ENCODE results near the gene ENPP4. TPM values are rescaled to one million over a fixed set of nuclear protein-coding genes. Genes with fewer than 3 reads are reported as not detected.

ENPP4 gene
- total RNA-seq, 1 experiment from 2014 or later = 2.8 TPM

- Mint-ChIP-seq H3K4me3 (no peak overlapping the region), H3K27me3 (ENCODE audit: low read depth) (no peaks in the 10 kb centered on the region; the same call in 1 of the 2 replicates), H3K36me3 (peaks cover 25% of the 10 kb centered on the region), H3K9me3 (peaks cover 31% of the 10 kb centered on the region), H3K27ac (no peak overlapping the region), H3K4me1 (no peaks in the 10 kb centered on the region)
- ATAC-seq = no peak
- CTCF ChIA-PET = no interaction called here
- no peak for TF ChIP-seq ERG (CRISPR knock-in tag; IDR thresholded peaks at IDR 0.05)
- no peak for TF ChIP-seq TEAD1 (CRISPR knock-in tag; IDR thresholded peaks at IDR 0.05)
- no peak for TF ChIP-seq PRRX2 (CRISPR knock-in tag; IDR thresholded peaks at IDR 0.05)
- TF ChIP-seq RORB (CRISPR knock-in tag; IDR thresholded peaks at IDR 0.05) = no peak
- no peak for TF ChIP-seq TCF7 (CRISPR knock-in tag; IDR thresholded peaks at IDR 0.05; ENCODE audit: low read depth)
- no peak for TF ChIP-seq ZNF121 (CRISPR knock-in tag; IDR thresholded peaks at IDR 0.05)
- no peak for TF ChIP-seq MAX (CRISPR knock-in tag; IDR thresholded peaks at IDR 0.05)
- no peak for TF ChIP-seq GTF2I (CRISPR knock-in tag; conservative IDR thresholded peaks at IDR 0.05)
- no peak for DNase-seq (ENCODE audit: low spot score)
- POLR2A ChIA-PET = no interaction called here
These were observed 31.1 kb upstream of the ENPP4 start for GRCh38 chr6:46098678-46099077.

GRCh38 chr6:46099952-46100351, 29.8 kb upstream of the ENPP4 start:
- TF ChIP-seq MYBL2 (CRISPR knock-in tag; IDR thresholded peaks at IDR 0.05) (no peak), NFE2L1 (CRISPR knock-in tag; IDR thresholded peaks at IDR 0.05) (no peak), ZSCAN18 (CRISPR knock-in tag; IDR thresholded peaks at IDR 0.05) (no peak), AFF4 (CRISPR knock-in tag; IDR thresholded peaks at IDR 0.05; ENCODE audit: borderline replicate concordance) (no peak), PRRX2 (CRISPR knock-in tag; IDR thresholded peaks at IDR 0.05) (no peak), NFYB (CRISPR knock-in tag; conservative IDR thresholded peaks at IDR 0.05; ENCODE audit: low read depth) (no peak), IRF1 (CRISPR knock-in tag; IDR thresholded peaks at IDR 0.05) (no peak), FOXJ3 (CRISPR knock-in tag; IDR thresholded peaks at IDR 0.05; ENCODE audit: borderline replicate concordance) (no peak), ATF1 (CRISPR knock-in tag; IDR thresholded peaks at IDR 0.05) (no peak), ZNF281 (CRISPR knock-in tag; IDR thresholded peaks at IDR 0.05) (no peak), USF2 (CRISPR knock-in tag; IDR thresholded peaks at IDR 0.05) (no peak), ZNF416 (CRISPR knock-in tag; IDR thresholded peaks at IDR 0.05) (no peak), TP53 (CRISPR knock-in tag; IDR thresholded peaks at IDR 0.05) (no peak)
- no peak for DNase-seq (ENCODE audit: low spot score)
- no peaks in the 10 kb centered on the region for H3K4me1 Mint-ChIP-seq
- H3K27me3 Mint-ChIP-seq (ENCODE audit: low read depth) = no peaks in the 10 kb centered on the region; the same call in 1 of the 2 replicates
- H3K27ac Mint-ChIP-seq = no peak overlapping the region
- CTCF ChIA-PET = interaction anchor here (0.6 to 1.4 kb wide), 3 partner anchors 10 to 143 kb away, joined by 3 to 12 read pairs (median 4); no protein-coding TSS in a partner anchor
- no peak for ATAC-seq
- no peak overlapping the region for H3K4me3 Mint-ChIP-seq
- H3K9me3 Mint-ChIP-seq = peaks cover 18% of the 10 kb centered on the region
- POLR2A ChIA-PET = interaction anchor here (0.6 kb wide), 1 partner anchor 67 kb away, joined by 5 read pairs; no protein-coding TSS in a partner anchor
- H3K36me3 Mint-ChIP-seq = peaks cover 15% of the 10 kb centered on the region

All from WTC11 (cell line).